Fibroblast of lung (primary cell): Measurements from ENCODE around the gene RNF146. TPM values are rescaled to one million over a fixed set of nuclear protein-coding genes. Genes with fewer than 3 reads are reported as not detected.

Experiments
- DNase-seq, 2 donors: peaks; one replicate each; pipeline versions ENCODE4 v3.0.0 to v3.0.0-alpha.2; 2010; ENCODE audit warnings: low read depth in 2 of 2
- H2AFZ ChIP-seq: 2 replicates; pipeline ENCODE4 v1.5.1; 2012; ENCODE audit warnings: low read length, control low read depth, inconsistent platforms
- H3K27ac ChIP-seq: 2 replicates; pipeline ENCODE4 v1.5.1; 2011; ENCODE audit warnings: low read length, control low read depth; ENCODE audit not compliant: insufficient read depth
- H3K27me3 ChIP-seq: 2 replicates; pipeline ENCODE4 v1.5.1; 2011; ENCODE audit warnings: mild to moderate bottlenecking, low read length; ENCODE audit not compliant: control insufficient read depth, insufficient read depth
- H3K36me3 ChIP-seq: 2 replicates; pipeline ENCODE4 v1.5.1; 2011; ENCODE audit warnings: low read length; ENCODE audit not compliant: control insufficient read depth, insufficient read depth
- H3K4me1 ChIP-seq: 2 replicates; pipeline ENCODE4 v1.5.1; 2011; ENCODE audit warnings: low read length; ENCODE audit not compliant: control insufficient read depth, insufficient read depth; ENCODE audit errors: extremely low read depth
- H3K4me2 ChIP-seq: 2 replicates; pipeline ENCODE4 v1.5.1; 2011; ENCODE audit warnings: low read length, control low read depth; ENCODE audit not compliant: insufficient read depth; ENCODE audit errors: extremely low read depth
- H3K4me3 ChIP-seq, 4 experiments: fragments of 200-600 bp in 1 of 4; sonication (generic) in 1 of 4; replicated peaks in 1 of 4; 2 replicates each; pipeline ENCODE4 v1.5.1; 2011 to 2016; ENCODE audit warnings: low read length in 4 of 4, low read depth in 3 of 4, mild to moderate bottlenecking in 3 of 4, control low read depth in 2 of 4, inconsistent platforms in 1 of 4, mixed read lengths in 1 of 4; ENCODE audit not compliant: insufficient read depth in 1 of 4; ENCODE audit errors: control extremely low read depth in 1 of 4
- H3K79me2 ChIP-seq: 2 replicates; pipeline ENCODE4 v1.5.1; 2012; ENCODE audit warnings: mild to moderate bottlenecking, low read length, inconsistent platforms; ENCODE audit not compliant: control insufficient read depth, insufficient read depth
- H3K9ac ChIP-seq: 2 replicates; pipeline ENCODE4 v1.5.1; 2011; ENCODE audit warnings: mild to moderate bottlenecking, low read length, control low read depth; ENCODE audit not compliant: insufficient read depth
- H3K9me3 ChIP-seq: 2 replicates; pipeline ENCODE4 v1.5.1; 2012; ENCODE audit warnings: low read depth, low read length; ENCODE audit not compliant: control insufficient read depth, insufficient read depth
- H4K20me1 ChIP-seq: 2 replicates; pipeline ENCODE4 v1.5.1; 2011; ENCODE audit warnings: low read length; ENCODE audit not compliant: control insufficient read depth, insufficient read depth; ENCODE audit errors: extremely low read depth
- CTCF ChIP-seq, 2 donors: IDR thresholded peaks in 1 of 2; conservative IDR thresholded peaks in 1 of 2; 1 replicate in 1 of 2; 2 replicates in 1 of 2; pipeline ENCODE4 v1.5.1; 2011 to 2012; ENCODE audit warnings: low read length in 2 of 2, control low read depth in 1 of 2, inconsistent platforms in 1 of 2, low read depth in 1 of 2, mild to moderate bottlenecking in 1 of 2
- EZH2 ChIP-seq: IDR thresholded peaks from 2 replicates; pipeline ENCODE4 v1.5.1; 2012; ENCODE audit warnings: low read length, control low read depth, mild to moderate bottlenecking; ENCODE audit errors: missing control alignments
- polyA plus RNA-seq, 2 donors: library from polyadenylated mRNA; depleted of rRNA in 1 of 2; stranded (reverse) in 1 of 2; unstranded in 1 of 2; fragments of >200 nt; gene quantifications; 2 replicates each; pipeline ENCODE4 v1.2.1, GENCODE V29; 2011 to 2012; ENCODE audit warnings: missing spikeins in 1 of 2
- total RNA-seq: library from RNA; depleted of rRNA; stranded (reverse); fragments of >200 nt; gene quantifications from 2 replicates; pipeline ENCODE4 v1.2.1, GENCODE V29; 2014

RNF146 gene
- total and polyA plus RNA-seq, 2 donors (not counting 1 experiment from before 2014, with no cell fraction given) = 50.9 to 59.9 TPM

GRCh38 chr6:127298475-127298874, 31.8 kb downstream of the RNF146 start:
- Histone ChIP-seq H3K4me2 (no peak overlapping the region), H3K9me3 (no peaks in the 10 kb centered on the region), H3K36me3 (no peaks in the 10 kb centered on the region), H2AFZ (no peak overlapping the region), H3K79me2 (no peaks in the 10 kb centered on the region), H3K27me3 (no peaks in the 10 kb centered on the region), H3K9ac (no peak overlapping the region), H4K20me1 (no peaks in the 10 kb centered on the region), H3K27ac (no peak overlapping the region), H3K4me3 (no peak overlapping the region), H3K4me1 (peaks cover 5% of the 10 kb centered on the region)
- TF ChIP-seq CTCF (conservative IDR thresholded peaks at IDR 0.05 in 1 of 2, IDR thresholded peaks at IDR 0.05 in 1 of 2; ENCODE audit: low read depth in 1 of 2, low read length in 2 of 2) = no peak
- TF ChIP-seq EZH2 = no peak
- DNase-seq = no peak

GRCh38 chr6:127299522-127300240, 33.0 kb downstream of the RNF146 start:
- no peak overlapping the region for H2AFZ ChIP-seq
- H3K9ac ChIP-seq = no peak overlapping the region
- peaks cover 5% of the 10 kb centered on the region for H3K4me1 ChIP-seq
- no peaks in the 10 kb centered on the region for H3K9me3 ChIP-seq
- H3K4me2 ChIP-seq = no peak overlapping the region
- H3K27ac ChIP-seq = peak overlapping the region; percentile 73
- no peak for TF ChIP-seq EZH2
- no peak for TF ChIP-seq CTCF (conservative IDR thresholded peaks at IDR 0.05 in 1 of 2, IDR thresholded peaks at IDR 0.05 in 1 of 2; ENCODE audit: low read depth in 1 of 2, low read length in 2 of 2)
- no peaks in the 10 kb centered on the region for H3K79me2 ChIP-seq
- no peaks in the 10 kb centered on the region for H3K27me3 ChIP-seq
- no peaks in the 10 kb centered on the region for H3K36me3 ChIP-seq
- no peak overlapping the region for H3K4me3 ChIP-seq
- no peaks in the 10 kb centered on the region for H4K20me1 ChIP-seq
- no peak for DNase-seq

- peaks cover 5% of the 10 kb centered on the region for H3K4me1 ChIP-seq
- H3K9ac ChIP-seq = no peak overlapping the region
- TF ChIP-seq CTCF (conservative IDR thresholded peaks at IDR 0.05 in 1 of 2, IDR thresholded peaks at IDR 0.05 in 1 of 2; ENCODE audit: low read depth in 1 of 2, low read length in 2 of 2) (peak in 1 of 2 donors; percentile 12), EZH2 (no peak)
These were observed 33.7 kb downstream of the RNF146 start for GRCh38 chr6:127300411-127300810.

More at GRCh38 chr6:127300411-127300810, 33.7 kb downstream of the RNF146 start:
- no peak overlapping the region for H3K4me3 ChIP-seq
- no peaks in the 10 kb centered on the region for H3K27me3 ChIP-seq
- H3K4me2 ChIP-seq = peak overlapping the region; percentile 62
- no peaks in the 10 kb centered on the region for H3K79me2 ChIP-seq
- no peaks in the 10 kb centered on the region for H3K9me3 ChIP-seq
- H4K20me1 ChIP-seq = no peaks in the 10 kb centered on the region
- peak overlapping the region; percentile 73 for H3K27ac ChIP-seq
- no peaks in the 10 kb centered on the region for H3K36me3 ChIP-seq
- H2AFZ ChIP-seq = no peak overlapping the region
- DNase-seq = peak; percentile 70 to 94
